Neutrophil (primary cell): Measurements from ENCODE around the gene KLRB1.
"Not testable (repeated sequence)": the region's sequence is repeated elsewhere in the genome, so short reads cannot be mapped to it uniquely, and the experiment has no call there.

Experiments used
- H3K27ac ChIP-seq: fragments of 200-600 bp; sonication (generic); 2 replicates; pipeline ENCODE4 v1.5.1; 2016; ENCODE audit warnings: mild to moderate bottlenecking, moderate library complexity
- H3K27me3 ChIP-seq: fragments of 200-600 bp; sonication (generic); 2 replicates; pipeline ENCODE4 v1.6.0; 2016; ENCODE audit warnings: mild to moderate bottlenecking
- H3K36me3 ChIP-seq: fragments of 200-600 bp; sonication (generic); 2 replicates; pipeline ENCODE4 v1.5.1; 2017
- H3K4me1 ChIP-seq, 2 experiments: fragments of 200-600 bp in 1 of 2; sonication (generic) in 1 of 2; 1 replicate in 1 of 2; 2 replicates in 1 of 2; pipeline versions ENCODE4 v1.5.1 to v1.6.1; 2013 to 2016; ENCODE audit warnings: low read depth in 1 of 2, low read length in 1 of 2, mild to moderate bottlenecking in 1 of 2, moderate library complexity in 1 of 2; ENCODE audit not compliant: control insufficient read depth in 1 of 2, insufficient read depth in 1 of 2
- H3K4me3 ChIP-seq, 2 experiments: fragments of 200-600 bp in 1 of 2; sonication (generic) in 1 of 2; 1 replicate in 1 of 2; 2 replicates in 1 of 2; pipeline ENCODE4 v1.5.1; 2013 to 2016; ENCODE audit warnings: low read depth in 1 of 2, low read length in 1 of 2, mild to moderate bottlenecking in 1 of 2, moderate library complexity in 1 of 2
- H3K9me3 ChIP-seq: fragments of 200-600 bp; sonication (generic); 2 replicates; pipeline ENCODE4 v1.5.1; 2016
- TF ChIP-seq, protein P1 (sequence below): fragments of 200-600 bp; sonication (generic); IDR thresholded peaks from 2 replicates; pipeline ENCODE4 v1.5.1; 2016; ENCODE audit warnings: antibody characterized with exemption

Gene KLRB1

GRCh38 chr12:9617124-9617523 lies 9.4 kb upstream of the KLRB1 start:
- TF ChIP-seq, protein P1, sequence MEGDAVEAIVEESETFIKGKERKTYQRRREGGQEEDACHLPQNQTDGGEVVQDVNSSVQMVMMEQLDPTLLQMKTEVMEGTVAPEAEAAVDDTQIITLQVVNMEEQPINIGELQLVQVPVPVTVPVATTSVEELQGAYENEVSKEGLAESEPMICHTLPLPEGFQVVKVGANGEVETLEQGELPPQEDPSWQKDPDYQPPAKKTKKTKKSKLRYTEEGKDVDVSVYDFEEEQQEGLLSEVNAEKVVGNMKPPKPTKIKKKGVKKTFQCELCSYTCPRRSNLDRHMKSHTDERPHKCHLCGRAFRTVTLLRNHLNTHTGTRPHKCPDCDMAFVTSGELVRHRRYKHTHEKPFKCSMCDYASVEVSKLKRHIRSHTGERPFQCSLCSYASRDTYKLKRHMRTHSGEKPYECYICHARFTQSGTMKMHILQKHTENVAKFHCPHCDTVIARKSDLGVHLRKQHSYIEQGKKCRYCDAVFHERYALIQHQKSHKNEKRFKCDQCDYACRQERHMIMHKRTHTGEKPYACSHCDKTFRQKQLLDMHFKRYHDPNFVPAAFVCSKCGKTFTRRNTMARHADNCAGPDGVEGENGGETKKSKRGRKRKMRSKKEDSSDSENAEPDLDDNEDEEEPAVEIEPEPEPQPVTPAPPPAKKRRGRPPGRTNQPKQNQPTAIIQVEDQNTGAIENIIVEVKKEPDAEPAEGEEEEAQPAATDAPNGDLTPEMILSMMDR, result no peak
- peaks cover 5 to 15% of the 10 kb centered on the region in 2 experiments for H3K4me1 ChIP-seq
- no peaks in the 10 kb centered on the region for H3K27me3 ChIP-seq
- no peaks in the 10 kb centered on the region for H3K36me3 ChIP-seq
- H3K27ac ChIP-seq, result no peak overlapping the region
- H3K4me3 ChIP-seq, result no peak overlapping the region
- H3K9me3 ChIP-seq, result no peaks in the 10 kb centered on the region

- Histone ChIP-seq H3K27ac (no peak overlapping the region), H3K4me3 (no peak overlapping the region), H3K36me3 (no peaks in the 10 kb centered on the region), H3K9me3 (no peaks in the 10 kb centered on the region), H3K27me3 (no peaks in the 10 kb centered on the region), H3K4me1 (peaks cover 5 to 15% of the 10 kb centered on the region in 2 experiments)
- TF ChIP-seq, protein P1, result no peak
These were observed 7.9 kb upstream of the KLRB1 start for GRCh38 chr12:9615420-9616136.

DNA sequence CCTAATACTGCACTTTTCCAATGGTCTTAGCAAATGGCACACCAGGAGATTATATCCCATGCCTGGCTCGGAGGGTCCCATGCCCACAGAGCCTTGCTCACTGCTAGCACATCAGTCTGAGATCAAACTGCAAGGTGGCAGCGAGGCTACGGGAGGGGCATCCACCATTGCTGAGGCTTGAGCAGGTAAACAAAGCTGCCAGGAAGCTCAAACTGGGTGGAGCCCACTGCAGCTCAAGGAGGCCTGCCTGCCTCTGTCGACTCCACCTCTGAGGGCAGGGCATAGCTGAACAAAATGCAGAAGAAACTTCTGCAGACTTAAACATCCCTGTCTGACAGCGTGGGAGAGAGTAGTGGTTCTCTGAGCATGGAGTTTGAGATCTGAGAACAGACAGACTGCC lies 2.9 kb upstream of the KLRB1 start:
- H3K36me3 ChIP-seq, H3K4me3 ChIP-seq, H3K4me1 ChIP-seq, H3K27me3 ChIP-seq, H3K9me3 ChIP-seq, H3K27ac ChIP-seq: not testable (repeated sequence)

- Histone ChIP-seq H3K9me3 (no peaks in the 10 kb centered on the region), H3K27me3 (no peaks in the 10 kb centered on the region), H3K4me3 (no peak overlapping the region), H3K4me1 (no peaks in the 10 kb centered on the region), H3K27ac (no peak overlapping the region), H3K36me3 (no peaks in the 10 kb centered on the region)
- TF ChIP-seq, protein P1, result no peak
These were observed 862 bp downstream of the KLRB1 start for GRCh38 chr12:9606736-9607372.

- H3K4me3 ChIP-seq, result no peak overlapping the region
- TF ChIP-seq, protein P1, result no peak
These were observed 1.5 kb downstream of the KLRB1 start for GRCh38 chr12:9606247-9606646.

DNA sequence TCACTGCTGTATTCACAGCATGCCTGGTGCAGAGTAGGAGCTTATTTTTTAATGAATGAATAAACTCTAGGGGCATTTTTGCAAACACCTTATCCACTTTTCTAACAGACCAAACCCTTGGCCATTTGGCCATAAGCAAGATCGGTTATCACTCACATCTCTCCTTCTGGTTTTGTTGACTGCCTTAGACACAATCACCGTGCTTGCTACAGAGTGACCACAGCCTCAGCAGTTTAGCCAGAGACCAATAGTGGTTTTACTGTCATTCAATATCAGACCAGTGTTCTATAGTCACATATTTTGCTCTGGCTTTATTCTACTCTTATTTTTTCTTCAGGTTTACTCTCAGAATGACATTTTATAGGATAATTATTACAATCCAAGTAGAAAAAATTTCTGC lies 2.2 kb downstream of the KLRB1 start:
- no peaks in the 10 kb centered on the region for H3K36me3 ChIP-seq
- H3K4me1 ChIP-seq, result no peaks in the 10 kb centered on the region
- H3K4me3 ChIP-seq, result no peak overlapping the region
- H3K27ac ChIP-seq, result no peak overlapping the region
- TF ChIP-seq, protein P1, result no peak
- no peaks in the 10 kb centered on the region for H3K9me3 ChIP-seq
- H3K27me3 ChIP-seq, result no peaks in the 10 kb centered on the region

More at GRCh38 chr12:9606247-9606646, 1.5 kb downstream of the KLRB1 start:
- Histone ChIP-seq H3K36me3 (no peaks in the 10 kb centered on the region), H3K4me1 (no peaks in the 10 kb centered on the region), H3K9me3 (no peaks in the 10 kb centered on the region), H3K27me3 (no peaks in the 10 kb centered on the region), H3K27ac (no peak overlapping the region)
